SJSA1 (cell line): ENCODE results near the gene TICRR. TPM values are rescaled to one million over a fixed set of nuclear protein-coding genes. Genes with fewer than 3 reads are reported as not detected.
"Not testable (repeated sequence)": the region's sequence is repeated elsewhere in the genome, so short reads cannot be mapped to it uniquely, and the experiment has no call there.

Experiments used
- DNase-seq, 2 experiments: peaks; one replicate each; pipeline ENCODE4 v3.0.0-alpha.2; 2015 to 2020; ENCODE audit warnings: low spot score in 2 of 2, low read depth in 1 of 2
- H3K27ac ChIP-seq: fragments of 250-450 bp; sonication (Bioruptor Pico); 2 replicates; pipeline ENCODE4 v1.5.1; 2020; ENCODE audit warnings: mild to moderate bottlenecking, moderate library complexity
- H3K27me3 ChIP-seq: fragments of 250-450 bp; sonication (Bioruptor Pico); replicated peaks from 2 replicates; pipeline ENCODE4 v1.5.1; 2020; ENCODE audit warnings: mild to moderate bottlenecking, moderate library complexity
- H3K36me3 ChIP-seq: fragments of 250-450 bp; sonication (Bioruptor Pico); 2 replicates; pipeline ENCODE4 v1.5.1; 2020; ENCODE audit warnings: mild to moderate bottlenecking
- H3K4me1 ChIP-seq: fragments of 250-450 bp; sonication (Bioruptor Pico); replicated peaks from 2 replicates; pipeline ENCODE4 v1.6.1; 2021; ENCODE audit warnings: mild to moderate bottlenecking
- H3K4me3 ChIP-seq: fragments of 250-450 bp; sonication (Bioruptor Pico); 2 replicates; pipeline ENCODE4 v1.5.1; 2020; ENCODE audit warnings: mild to moderate bottlenecking
- H3K9me3 ChIP-seq: fragments of 250-450 bp; sonication (Bioruptor Pico); replicated peaks from 2 replicates; pipeline ENCODE4 v1.5.1; 2020; ENCODE audit warnings: mild to moderate bottlenecking
- total RNA-seq: library from RNA; depleted of rRNA; stranded (reverse); fragments of >200 nt; shearing (Covaris generic); gene quantifications from 2 replicates; pipeline ENCODE4 v1.2.3, GENCODE V29; 2014; rRNA removed

Gene TICRR
- 8.6 and 10.5 TPM in 2 replicates for total RNA-seq

GRCh38 chr15:89575146-89575655 is at the start of gene TICRR:
TICRR (plus strand) TSS chr15:89575469; CDS start chr15:89575587, 118 bp downstream.
- H3K36me3 ChIP-seq: peaks cover 35% of the 10 kb centered on the region
- peaks cover 14% of the 10 kb centered on the region for H3K4me1 ChIP-seq
- DNase-seq: peak; percentile 98
- H3K9me3 ChIP-seq: no peaks in the 10 kb centered on the region
- 0 out of 2 replicates have a peak, but pooled peaks cover 2% of the 10 kb centered on the region for H3K27me3 ChIP-seq
- peak within 1 kb of the TSS; percentile 57 for H3K27ac ChIP-seq
- H3K4me3 ChIP-seq: peak within 1 kb of the TSS; percentile 73

GRCh38 chr15:89526181-89526580 is 49.1 kb upstream of the TICRR start:
- Histone ChIP-seq H3K27ac (no peak overlapping the region), H3K4me3 (no peak overlapping the region), H3K9me3 (no peaks in the 10 kb centered on the region), H3K27me3 (peaks cover 12% of the 10 kb centered on the region; the same call in 1 of the 2 replicates), H3K36me3 (no peaks in the 10 kb centered on the region), H3K4me1 (no peaks in the 10 kb centered on the region)
- DNase-seq: no peak

- H3K36me3 ChIP-seq: no peaks in the 10 kb centered on the region
- no peak overlapping the region for H3K27ac ChIP-seq
- peaks cover 12% of the 10 kb centered on the region; the same call in 1 of the 2 replicates for H3K27me3 ChIP-seq
- DNase-seq: no peak
- no peaks in the 10 kb centered on the region for H3K4me1 ChIP-seq
- no peaks in the 10 kb centered on the region for H3K9me3 ChIP-seq
- H3K4me3 ChIP-seq: no peak overlapping the region
Measured at GRCh38 chr15:89526601-89527441, 48.4 kb upstream of the TICRR start.

- no peaks in the 10 kb centered on the region for H3K9me3 ChIP-seq
- peaks cover 12% of the 10 kb centered on the region; the same call in 1 of the 2 replicates for H3K27me3 ChIP-seq
- no peak for DNase-seq
- no peaks in the 10 kb centered on the region for H3K4me1 ChIP-seq
- no peaks in the 10 kb centered on the region for H3K36me3 ChIP-seq
- no peak overlapping the region for H3K4me3 ChIP-seq
- no peak overlapping the region for H3K27ac ChIP-seq
Measured at GRCh38 chr15:89528757-89529352, 46.4 kb upstream of the TICRR start.

- H3K4me1 ChIP-seq: no peaks in the 10 kb centered on the region
- no peak overlapping the region for H3K27ac ChIP-seq
- DNase-seq: no peak
- no peaks in the 10 kb centered on the region for H3K9me3 ChIP-seq
- H3K36me3 ChIP-seq: no peaks in the 10 kb centered on the region
- no peak overlapping the region for H3K4me3 ChIP-seq
- no peaks in the 10 kb centered on the region for H3K27me3 ChIP-seq
Measured at GRCh38 chr15:89530976-89531375, 44.3 kb upstream of the TICRR start.

GRCh38 chr15:89531796-89532537 is 43.3 kb upstream of the TICRR start:
- no peak overlapping the region for H3K27ac ChIP-seq
- no peak for DNase-seq
- H3K4me1 ChIP-seq: no peaks in the 10 kb centered on the region
- no peaks in the 10 kb centered on the region for H3K9me3 ChIP-seq
- no peak overlapping the region for H3K4me3 ChIP-seq
- no peaks in the 10 kb centered on the region for H3K27me3 ChIP-seq
- no peaks in the 10 kb centered on the region for H3K36me3 ChIP-seq

GRCh38 chr15:89533861-89534544 is 41.3 kb upstream of the TICRR start:
- Histone ChIP-seq H3K36me3 (no peaks in the 10 kb centered on the region), H3K4me1 (no peaks in the 10 kb centered on the region), H3K27me3 (no peaks in the 10 kb centered on the region), H3K27ac (no peak overlapping the region), H3K9me3 (0 out of 2 replicates have a peak, but pooled peaks cover 3% of the 10 kb centered on the region), H3K4me3 (no peak overlapping the region)
- no peak for DNase-seq

GRCh38 chr15:89539027-89539426 is 36.2 kb upstream of the TICRR start:
- Histone ChIP-seq H3K27ac (no peak overlapping the region), H3K4me1 (no peaks in the 10 kb centered on the region), H3K4me3 (no peak overlapping the region), H3K36me3 (no peaks in the 10 kb centered on the region), H3K9me3 (0 out of 2 replicates have a peak, but pooled peaks cover 3% of the 10 kb centered on the region), H3K27me3 (no peaks in the 10 kb centered on the region)
- no peak for DNase-seq

- H3K27ac ChIP-seq: no peak overlapping the region
- H3K9me3 ChIP-seq: 0 out of 2 replicates have a peak, but pooled peaks cover 3% of the 10 kb centered on the region
- H3K4me1 ChIP-seq: no peaks in the 10 kb centered on the region
- no peak overlapping the region for H3K4me3 ChIP-seq
- H3K27me3 ChIP-seq: no peaks in the 10 kb centered on the region
- H3K36me3 ChIP-seq: no peaks in the 10 kb centered on the region
- DNase-seq: no peak
Measured at GRCh38 chr15:89542369-89542768, 32.9 kb upstream of the TICRR start.

- DNase-seq: no peak
- Histone ChIP-seq H3K27me3 (no peaks in the 10 kb centered on the region), H3K9me3 (no peaks in the 10 kb centered on the region), H3K36me3 (no peaks in the 10 kb centered on the region), H3K4me3 (no peak overlapping the region), H3K4me1 (no peaks in the 10 kb centered on the region), H3K27ac (no peak overlapping the region)
Measured at GRCh38 chr15:89543389-89543788, 31.9 kb upstream of the TICRR start.

GRCh38 chr15:89549138-89549537 is 26.1 kb upstream of the TICRR start:
- peaks cover 10% of the 10 kb centered on the region for H3K27me3 ChIP-seq
- not testable (repeated sequence) for H3K9me3 ChIP-seq, DNase-seq, H3K36me3 ChIP-seq, H3K4me1 ChIP-seq, H3K27ac ChIP-seq, H3K4me3 ChIP-seq

- no peaks in the 10 kb centered on the region for H3K36me3 ChIP-seq
- no peak for DNase-seq
- H3K4me3 ChIP-seq: no peak overlapping the region
- no peaks in the 10 kb centered on the region for H3K4me1 ChIP-seq
- peaks cover 10% of the 10 kb centered on the region for H3K27me3 ChIP-seq
- no peak overlapping the region for H3K27ac ChIP-seq
- no peaks in the 10 kb centered on the region; the same call in 1 of the 2 replicates for H3K9me3 ChIP-seq
Measured at GRCh38 chr15:89550427-89550826, 24.8 kb upstream of the TICRR start.

GRCh38 chr15:89551550-89551949 is 23.7 kb upstream of the TICRR start:
- DNase-seq: no peak
- H3K27me3 ChIP-seq: peaks cover 10% of the 10 kb centered on the region

More at GRCh38 chr15:89551550-89551949, 23.7 kb upstream of the TICRR start:
- no peaks in the 10 kb centered on the region for H3K36me3 ChIP-seq
- H3K9me3 ChIP-seq: no peaks in the 10 kb centered on the region; the same call in 1 of the 2 replicates
- H3K4me1 ChIP-seq: no peaks in the 10 kb centered on the region
- H3K27ac ChIP-seq: no peak overlapping the region
- no peak overlapping the region for H3K4me3 ChIP-seq
